A549 (cell line): ENCODE results near the gene RCVRN. TPM values are rescaled to one million over a fixed set of nuclear protein-coding genes. Genes with fewer than 3 reads are reported as not detected.

ENCODE experiments used
- ATAC-seq, 2 experiments: fragments of 200-7000 bp in 1 of 2; fragments of >200 bp in 1 of 2; cut with Nextera tagmentation in 1 of 2; cut with Tn5 transposase in 1 of 2; 3 replicates each; pipeline versions ENCODE4 v1.8.0 to v1.9.1; 2018 to 2020; ENCODE audit warnings: mild to moderate bottlenecking in 1 of 2, moderate library complexity in 1 of 2
- CTCF ChIA-PET: fragments of 300-600 bp; sonication (Branson Sonifier 250); formaldehyde crosslinking; extraction: SDS; loops from one replicate; lab custom pipeline; 2021; ENCODE audit warnings: antibody characterized with exemption, inconsistent platforms; lab: Yijun Ruan, JAX
- POLR2A ChIA-PET: fragments of 350-600 bp; formaldehyde crosslinking; extraction: SDS; loops from one replicate; lab custom pipeline; 2021; ENCODE audit warnings: antibody characterized with exemption, inconsistent platforms; lab: Yijun Ruan, JAX
- DNase-seq, 2 experiments: peaks; one replicate each; pipeline versions ENCODE4 v3.0.0 to v3.0.0-alpha.2; 2011 to 2016; ENCODE audit warnings: low read depth in 1 of 2, low spot score in 1 of 2
- FAIRE-seq: peaks from 2 replicates; lab custom pipeline; 2011; peaks lifted over from hg19 to GRCh38; lab: Jason Lieb, UNC
- H3K27ac ChIP-seq, 2 experiments: fragments of >200 bp; sonication (Bioruptor Twin); formaldehyde crosslinking; 3 replicates each; pipeline ENCODE4 v1.5.1; 2016 to 2017
- H3K4me1 ChIP-seq: fragments of >200 bp; sonication (Bioruptor Twin); formaldehyde crosslinking; 3 replicates; pipeline ENCODE4 v1.6.1; 2016
- H3K4me2 ChIP-seq: fragments of >200 bp; sonication (Bioruptor Twin); formaldehyde crosslinking; 3 replicates; pipeline ENCODE4 v1.6.1; 2016
- H3K4me3 ChIP-seq: fragments of >200 bp; sonication (Bioruptor Twin); formaldehyde crosslinking; 3 replicates; pipeline ENCODE4 v1.5.1; 2016
- H3K9me3 ChIP-seq: fragments of >200 bp; sonication (Bioruptor Twin); formaldehyde crosslinking; 3 replicates; pipeline ENCODE4 v1.6.1; 2016
- BHLHE40 ChIP-seq: IDR thresholded peaks from 2 replicates; pipeline ENCODE4 v1.6.1; 2012; ENCODE audit warnings: low read depth, low read length, inconsistent platforms
- CBX2 ChIP-seq: fragments of 200-600 bp; sonication (generic); IDR thresholded peaks from 2 replicates; pipeline ENCODE4 v1.6.1; 2016; ENCODE audit warnings: low read depth, mild to moderate bottlenecking, borderline replicate concordance
- EP300 ChIP-seq, 2 experiments: fragments of >200 bp; sonication (Bioruptor Twin); formaldehyde crosslinking; IDR thresholded peaks; 2 replicates in 1 of 2; 3 replicates in 1 of 2; pipeline ENCODE4 v1.6.1; 2016 to 2017
- ESRRA ChIP-seq: fragments of 150-350 bp; IDR thresholded peaks from 2 replicates; pipeline ENCODE4 v1.6.1; 2014; ENCODE audit warnings: mild to moderate bottlenecking, low read length, borderline replicate concordance
- FOSB ChIP-seq: fragments of 250-450 bp; sonication (Bioruptor Pico); IDR thresholded peaks from 2 replicates; pipeline ENCODE4 v1.5.0; 2020; ENCODE audit warnings: mild to moderate bottlenecking, moderate library complexity
- GATA3 ChIP-seq: IDR thresholded peaks from 2 replicates; pipeline ENCODE4 v1.6.1; 2012; ENCODE audit warnings: borderline replicate concordance
- HDAC2 ChIP-seq: fragments of 200-600 bp; sonication (generic); IDR thresholded peaks from 2 replicates; pipeline ENCODE4 v1.6.1; 2016
- HEYL ChIP-seq: fragments of 250-450 bp; sonication (Bioruptor Pico); IDR thresholded peaks from 2 replicates; pipeline ENCODE4 v1.8.0; 2021; ENCODE audit warnings: mild to moderate bottlenecking, moderate library complexity
- HOXA7 ChIP-seq: fragments of 250-450 bp; sonication (Bioruptor Pico); IDR thresholded peaks from 2 replicates; pipeline ENCODE4 v1.5.0; 2020; ENCODE audit warnings: mild to moderate bottlenecking, moderate library complexity
- HOXB5 ChIP-seq: fragments of 250-450 bp; sonication (Bioruptor Pico); IDR thresholded peaks from 2 replicates; pipeline ENCODE4 v1.5.0; 2020; ENCODE audit warnings: mild to moderate bottlenecking, moderate library complexity
- JUN ChIP-seq, 2 experiments: fragments of >200 bp; sonication (Bioruptor Twin); formaldehyde crosslinking; IDR thresholded peaks; 2 replicates in 1 of 2; 3 replicates in 1 of 2; pipeline ENCODE4 v1.6.1; 2016 to 2017
- JUNB ChIP-seq: fragments of >200 bp; sonication (Bioruptor Twin); formaldehyde crosslinking; IDR thresholded peaks from 2 replicates; pipeline ENCODE4 v1.6.1; 2016
- KDM1A ChIP-seq: fragments of 200-600 bp; sonication (generic); IDR thresholded peaks from 2 replicates; pipeline ENCODE4 v1.6.1; 2016; ENCODE audit warnings: low read depth, mild to moderate bottlenecking
- KDM5A ChIP-seq: fragments of 200-600 bp; sonication (generic); IDR thresholded peaks from 2 replicates; pipeline ENCODE4 v1.6.1; 2016; ENCODE audit warnings: antibody characterized with exemption, mild to moderate bottlenecking
- MAFK ChIP-seq: fragments of 450-650 bp; IDR thresholded peaks from 2 replicates; pipeline ENCODE4 v1.6.1; 2014; ENCODE audit not compliant: partially characterized antibody
- MYC ChIP-seq: IDR thresholded peaks from 2 replicates; pipeline ENCODE4 v1.6.1; 2012; ENCODE audit warnings: mild to moderate bottlenecking, inconsistent platforms, low read length, improper control_type of control experiment, borderline replicate concordance
- NFE2L2 ChIP-seq: fragments of 150-350 bp; conservative IDR thresholded peaks from 2 replicates; pipeline ENCODE4 v1.6.1; 2014; ENCODE audit warnings: low read length
- NR3C1 ChIP-seq: fragments of >200 bp; sonication (Bioruptor Twin); formaldehyde crosslinking; IDR thresholded peaks from 3 replicates; pipeline ENCODE4 v1.6.1; 2017
- POLR2AphosphoS2 ChIP-seq: conservative IDR thresholded peaks from 2 replicates; pipeline ENCODE4 v1.6.1; 2012; ENCODE audit warnings: low read length, improper control_type of control experiment, inconsistent platforms
- RAD21 ChIP-seq, 2 experiments: fragments of >200 bp in 1 of 2; sonication (Bioruptor Twin) in 1 of 2; formaldehyde crosslinking in 1 of 2; IDR thresholded peaks in 1 of 2; conservative IDR thresholded peaks in 1 of 2; 2 replicates in 1 of 2; 3 replicates in 1 of 2; pipeline ENCODE4 v1.6.1; 2012 to 2018; ENCODE audit warnings: inconsistent platforms in 1 of 2
- RCOR1 ChIP-seq: fragments of 150-350 bp; IDR thresholded peaks from 2 replicates; pipeline ENCODE4 v1.6.1; 2014; ENCODE audit warnings: antibody characterized with exemption, low read length, low read depth
- RFX5 ChIP-seq: fragments of 450-650 bp; IDR thresholded peaks from 2 replicates; pipeline ENCODE4 v1.7.1; 2014; ENCODE audit warnings: antibody characterized with exemption, mild to moderate bottlenecking, moderate library complexity
- SMC3 ChIP-seq: fragments of >200 bp; sonication (Bioruptor Twin); formaldehyde crosslinking; IDR thresholded peaks from 3 replicates; pipeline ENCODE4 v1.6.1; 2018; ENCODE audit warnings: inconsistent platforms
- SREBF2 ChIP-seq: fragments of 450-650 bp; IDR thresholded peaks from 2 replicates; pipeline ENCODE4 v1.6.1; 2014; ENCODE audit warnings: mild to moderate bottlenecking, moderate library complexity
- TP53 ChIP-seq: fragments of 250-450 bp; sonication (Bioruptor Pico); IDR thresholded peaks from 2 replicates; pipeline ENCODE4 v1.5.0; 2021; ENCODE audit warnings: mild to moderate bottlenecking, moderate library complexity
- ZFP36 ChIP-seq: fragments of 450-650 bp; IDR thresholded peaks from 2 replicates; pipeline ENCODE4 v1.6.1; 2014; ENCODE audit warnings: borderline replicate concordance; ENCODE audit not compliant: partially characterized antibody
- ZNF302 ChIP-seq: fragments of 250-450 bp; sonication (Bioruptor Pico); IDR thresholded peaks from 2 replicates; pipeline ENCODE4 v1.9.0; 2021; ENCODE audit warnings: inconsistent platforms, mild to moderate bottlenecking, moderate library complexity
- ZSCAN20 ChIP-seq: fragments of 250-450 bp; sonication (Bioruptor Pico); IDR thresholded peaks from 2 replicates; pipeline ENCODE4 v1.8.0; 2022; ENCODE audit warnings: mild to moderate bottlenecking, moderate library complexity
- WGBS: methylation state at CpG from one replicate; pipeline ENCODE4 v1.1.6; 2017; ENCODE audit errors: missing lambda C conversion rate; 5-methylcytosine and 5-hydroxymethylcytosine counted together
- polyA minus RNA-seq: library from RNA; depleted of rRNA, polyadenylated mRNA; stranded (reverse); fragments of >200 nt; gene quantifications from 2 replicates; pipeline ENCODE4 v1.2.3, GENCODE V29; 2011; rRNA and poly(A)+ RNA removed
- polyA plus RNA-seq, 4 experiments: library from polyadenylated mRNA; depleted of rRNA in 3 of 4; stranded (reverse); fragments of >200 nt; fragmentation: RNase III in 1 of 4; extraction: RNeasy Plus Mini Kit Qiagen cat#74134 plus additional on column Dnase treatment in 1 of 4; gene quantifications; 2 replicates in 3 of 4; 3 replicates in 1 of 4; pipeline ENCODE4 v1.2.3, GENCODE V29; 2011 to 2017
- TF ChIP-seq, protein P1 (sequence below): IDR thresholded peaks from 2 replicates; pipeline ENCODE4 v1.6.1; 2012
- TF ChIP-seq, protein P2 (sequence below): fragments of 150-350 bp; IDR thresholded peaks from 2 replicates; pipeline ENCODE4 v1.6.1; 2014; ENCODE audit warnings: low read depth, mild to moderate bottlenecking, low read length
- TF ChIP-seq, protein P3 (sequence below): fragments of 250-450 bp; sonication (Bioruptor Pico); IDR thresholded peaks from 2 replicates; pipeline ENCODE4 v1.5.0; 2021; ENCODE audit warnings: mild to moderate bottlenecking, moderate library complexity, borderline replicate concordance
- TF ChIP-seq, protein P4 (sequence below): fragments of 250-450 bp; sonication (Bioruptor Pico); IDR thresholded peaks from 2 replicates; pipeline ENCODE4 v1.5.0; 2020; ENCODE audit warnings: low read depth, mild to moderate bottlenecking, moderate library complexity

Gene RCVRN
- polyA plus RNA-seq (2011; rRNA removed) (not detected in 2 replicates), polyA plus RNA-seq (2017; fragmentation: RNase III; extraction: RNeasy Plus Mini Kit Qiagen cat#74134 plus additional on column Dnase treatment) (not detected in 3 replicates), polyA minus RNA-seq (not detected in 2 replicates)
- polyA plus RNA-seq (2012; cell fraction: cytosol; rRNA removed) = not detected in 2 replicates
- polyA plus RNA-seq (2012; cell fraction: nucleus; rRNA removed) = not detected in 2 replicates

DNA sequence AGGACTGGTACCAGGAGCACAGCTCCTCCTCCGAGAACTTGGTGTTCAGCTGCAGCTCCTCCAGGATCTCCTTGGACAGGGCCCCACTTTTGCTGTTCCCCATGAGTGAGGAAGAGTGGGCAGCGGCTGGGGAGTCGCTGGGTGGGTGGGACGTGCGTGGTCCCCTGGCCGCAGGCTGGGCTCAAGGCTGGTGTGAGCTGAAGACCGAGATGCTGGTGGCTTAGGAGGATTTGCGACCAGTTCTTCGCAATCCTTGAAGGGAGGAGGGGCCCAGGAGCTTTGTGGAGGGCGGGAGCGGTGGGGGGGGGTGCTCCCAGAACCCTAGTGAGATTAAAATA, at the start of gene RCVRN:
Gene RCVRN, minus strand, starts transcription at position 194 of the 338 bp plus-strand sequence. Its CDS starts 91 bp downstream, at position 103.
- peak within 1 kb of the TSS in 1 of 2 experiments; percentile 50; a peak in 3 of 6 replicates for H3K27ac ChIP-seq
- H3K4me1 ChIP-seq = peaks cover 26% of the 10 kb centered on the region
- H3K4me2 ChIP-seq = no peak within 1 kb of the TSS
- H3K9me3 ChIP-seq = no peaks in the 10 kb centered on the region
- no peak within 1 kb of the TSS for H3K4me3 ChIP-seq
- FAIRE-seq = no peak
- POLR2A ChIA-PET = no interaction called here
- no peak for TF ChIP-seq BHLHE40
- TF ChIP-seq KDM5A = no peak
- no peak for TF ChIP-seq ZSCAN20
- no peak for TF ChIP-seq KDM1A
- no peak for DNase-seq
- whole genome bisulfite sequencing = 90% methylated on average over 11 of the region's 11 CpGs
- CTCF ChIA-PET = interaction anchor here (0.6 to 3.4 kb wide), 15 partner anchors 9 to 322 kb away, joined by 3 to 13 read pairs (median 4); no protein-coding TSS in a partner anchor
- no peak for ATAC-seq

DNA sequence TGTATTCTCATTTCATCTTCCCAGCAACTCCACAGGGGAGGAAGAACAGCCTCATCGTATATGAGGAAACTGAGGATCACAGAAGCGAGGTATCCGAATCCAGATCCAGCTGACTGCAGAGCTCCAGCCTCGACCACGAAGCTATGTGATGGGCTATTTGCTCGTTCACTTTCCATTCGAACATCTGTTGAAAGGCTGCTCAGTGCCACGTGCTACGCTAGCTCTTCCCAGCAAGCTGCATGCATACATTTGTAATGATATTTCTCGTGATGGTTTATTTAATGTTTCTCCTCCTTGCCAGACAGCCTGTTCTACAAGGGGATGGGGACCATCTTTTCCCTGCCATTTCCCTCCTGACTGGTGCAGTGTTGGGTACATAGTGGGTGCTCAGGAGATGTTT, 48.4 kb upstream of the RCVRN start:
- H3K27ac ChIP-seq = no peak overlapping the region
- ATAC-seq (no peak; a peak in 1 of 6 replicates), FAIRE-seq (no peak), DNase-seq (no peak)
- H3K9me3 ChIP-seq = no peaks in the 10 kb centered on the region
- POLR2A ChIA-PET = interaction anchor here (0.5 kb wide), 1 partner anchor 165 kb away, joined by 3 read pairs; no protein-coding TSS in a partner anchor
- no peaks in the 10 kb centered on the region for H3K4me1 ChIP-seq
- no peak overlapping the region for H3K4me2 ChIP-seq
- H3K4me3 ChIP-seq = no peak overlapping the region
- 23% methylated on average over 10 of the region's 10 CpGs for WGBS
- CTCF ChIA-PET = interaction anchor here (1.7 to 20.1 kb wide), 3 partner anchors 13 to 29 kb away, joined by 8 to 232 read pairs (median 51); no protein-coding TSS in a partner anchor
- no peak for TF ChIP-seq SMC3
- TF ChIP-seq MYC = no peak
- no peak for TF ChIP-seq KDM5A
- TF ChIP-seq ZFP36 = no peak
- no peak for TF ChIP-seq NFE2L2
- TF ChIP-seq ESRRA = no peak
- no peak for TF ChIP-seq POLR2AphosphoS2
- TF ChIP-seq CBX2 = no peak
- TF ChIP-seq, protein P1, sequence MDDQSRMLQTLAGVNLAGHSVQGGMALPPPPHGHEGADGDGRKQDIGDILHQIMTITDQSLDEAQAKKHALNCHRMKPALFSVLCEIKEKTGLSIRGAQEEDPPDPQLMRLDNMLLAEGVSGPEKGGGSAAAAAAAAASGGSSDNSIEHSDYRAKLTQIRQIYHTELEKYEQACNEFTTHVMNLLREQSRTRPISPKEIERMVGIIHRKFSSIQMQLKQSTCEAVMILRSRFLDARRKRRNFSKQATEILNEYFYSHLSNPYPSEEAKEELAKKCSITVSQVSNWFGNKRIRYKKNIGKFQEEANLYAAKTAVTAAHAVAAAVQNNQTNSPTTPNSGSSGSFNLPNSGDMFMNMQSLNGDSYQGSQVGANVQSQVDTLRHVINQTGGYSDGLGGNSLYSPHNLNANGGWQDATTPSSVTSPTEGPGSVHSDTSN = no peak
- TF ChIP-seq TP53 (CRISPR knock-in tag) = no peak
- TF ChIP-seq SREBF2 = no peak
- no peak for TF ChIP-seq MAFK
- no peak for TF ChIP-seq ZNF302
- TF ChIP-seq HEYL (CRISPR knock-in tag) = no peak
- TF ChIP-seq HOXB5 (CRISPR knock-in tag) = no peak
- TF ChIP-seq, protein P2, sequence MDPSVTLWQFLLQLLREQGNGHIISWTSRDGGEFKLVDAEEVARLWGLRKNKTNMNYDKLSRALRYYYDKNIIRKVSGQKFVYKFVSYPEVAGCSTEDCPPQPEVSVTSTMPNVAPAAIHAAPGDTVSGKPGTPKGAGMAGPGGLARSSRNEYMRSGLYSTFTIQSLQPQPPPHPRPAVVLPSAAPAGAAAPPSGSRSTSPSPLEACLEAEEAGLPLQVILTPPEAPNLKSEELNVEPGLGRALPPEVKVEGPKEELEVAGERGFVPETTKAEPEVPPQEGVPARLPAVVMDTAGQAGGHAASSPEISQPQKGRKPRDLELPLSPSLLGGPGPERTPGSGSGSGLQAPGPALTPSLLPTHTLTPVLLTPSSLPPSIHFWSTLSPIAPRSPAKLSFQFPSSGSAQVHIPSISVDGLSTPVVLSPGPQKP = no peak

DNA sequence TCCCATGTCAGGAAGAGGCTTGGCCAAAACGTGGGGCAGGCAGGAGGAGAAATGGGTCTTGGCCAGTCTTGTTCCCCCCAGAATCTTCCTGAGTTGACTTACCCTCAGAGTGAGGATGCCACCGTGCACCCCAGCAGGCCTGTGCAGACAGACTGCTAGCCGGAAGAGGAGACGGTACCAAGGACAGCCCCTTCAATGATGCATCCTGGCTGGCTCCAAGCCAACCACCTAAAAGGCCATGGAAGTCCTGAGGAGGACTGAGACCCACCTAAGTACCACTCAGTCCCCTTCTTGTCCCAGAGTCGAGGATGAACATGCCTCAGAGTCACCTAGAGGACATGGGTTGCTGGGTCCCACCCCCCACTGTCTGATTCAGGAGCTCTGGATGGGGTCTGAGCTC, 46.7 kb upstream of the RCVRN start:
- POLR2A ChIA-PET = no interaction called here
- H3K27ac ChIP-seq = no peak overlapping the region
- ATAC-seq (no peak), FAIRE-seq (no peak), DNase-seq (no peak)
- H3K4me3 ChIP-seq = no peak overlapping the region
- H3K4me2 ChIP-seq = no peak overlapping the region
- no peaks in the 10 kb centered on the region for H3K4me1 ChIP-seq
- WGBS = 46% methylated on average over 5 of the region's 5 CpGs
- CTCF ChIA-PET = interaction anchor here (1.7 to 14.3 kb wide), 2 partner anchors 15 to 24 kb away, joined by 8 to 155 read pairs; no protein-coding TSS in a partner anchor
- H3K9me3 ChIP-seq = no peaks in the 10 kb centered on the region
- no peak for TF ChIP-seq ZSCAN20
- TF ChIP-seq JUN (IDR thresholded peaks at IDR 0.05) = no peak
- TF ChIP-seq RCOR1 = no peak
- TF ChIP-seq RAD21 (conservative IDR thresholded peaks at IDR 0.05 in 1 of 2, IDR thresholded peaks at IDR 0.05 in 1 of 2) = no peak
- TF ChIP-seq MAFK = no peak
- no peak for TF ChIP-seq EP300 (IDR thresholded peaks at IDR 0.05)
- TF ChIP-seq HEYL (CRISPR knock-in tag) = no peak
- no peak for TF ChIP-seq ZFP36
- TF ChIP-seq GATA3 = no peak
- no peak for TF ChIP-seq HOXA7 (CRISPR knock-in tag)
- TF ChIP-seq NR3C1 = no peak
- TF ChIP-seq, protein P3, sequence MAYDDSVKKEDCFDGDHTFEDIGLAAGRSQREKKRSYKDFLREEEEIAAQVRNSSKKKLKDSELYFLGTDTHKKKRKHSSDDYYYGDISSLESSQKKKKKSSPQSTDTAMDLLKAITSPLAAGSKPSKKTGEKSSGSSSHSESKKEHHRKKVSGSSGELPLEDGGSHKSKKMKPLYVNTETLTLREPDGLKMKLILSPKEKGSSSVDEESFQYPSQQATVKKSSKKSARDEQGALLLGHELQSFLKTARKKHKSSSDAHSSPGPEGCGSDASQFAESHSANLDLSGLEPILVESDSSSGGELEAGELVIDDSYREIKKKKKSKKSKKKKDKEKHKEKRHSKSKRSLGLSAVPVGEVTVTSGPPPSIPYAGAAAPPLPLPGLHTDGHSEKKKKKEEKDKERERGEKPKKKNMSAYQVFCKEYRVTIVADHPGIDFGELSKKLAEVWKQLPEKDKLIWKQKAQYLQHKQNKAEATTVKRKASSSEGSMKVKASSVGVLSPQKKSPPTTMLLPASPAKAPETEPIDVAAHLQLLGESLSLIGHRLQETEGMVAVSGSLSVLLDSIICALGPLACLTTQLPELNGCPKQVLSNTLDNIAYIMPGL (CRISPR knock-in tag) = no peak
- no peak for TF ChIP-seq HDAC2
- no peak for TF ChIP-seq BHLHE40
- no peak for TF ChIP-seq JUNB
- TF ChIP-seq, protein P4, sequence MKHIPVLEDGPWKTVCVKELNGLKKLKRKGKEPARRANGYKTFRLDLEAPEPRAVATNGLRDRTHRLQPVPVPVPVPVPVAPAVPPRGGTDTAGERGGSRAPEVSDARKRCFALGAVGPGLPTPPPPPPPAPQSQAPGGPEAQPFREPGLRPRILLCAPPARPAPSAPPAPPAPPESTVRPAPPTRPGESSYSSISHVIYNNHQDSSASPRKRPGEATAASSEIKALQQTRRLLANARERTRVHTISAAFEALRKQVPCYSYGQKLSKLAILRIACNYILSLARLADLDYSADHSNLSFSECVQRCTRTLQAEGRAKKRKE (CRISPR knock-in tag) = no peak
- no peak for TF ChIP-seq FOSB
- TF ChIP-seq RFX5 = no peak
